ENCODE measurements around the gene GSTM2.

- TF ChIP-seq CTCF (IDR thresholded peaks at IDR 0.05) (no peak), POLR2A (IDR thresholded peaks at IDR 0.05) (no peak)
Observed at GRCh38 chr1:109630898-109631512, 36.9 kb upstream of the GSTM2 start.

Measured in adrenal gland (tissue), 5 donors.